Measurements from ENCODE around the gene NAA16. TPM values are rescaled to one million over a fixed set of nuclear protein-coding genes. Genes with fewer than 3 reads are reported as not detected.

NAA16 gene
- total and polyA plus RNA-seq, 2 of the 4 experiments (the other 2 are of a cell fraction), result 6.6 to 8.8 TPM

- H3K27ac ChIP-seq (ENCODE audit: insufficient read depth, low read length), result no peak overlapping the region
- no peaks in the 10 kb centered on the region for H3K36me3 ChIP-seq (ENCODE audit: control insufficient read depth, insufficient read depth, low read length)
- no peak overlapping the region for H2AK5ac ChIP-seq (ENCODE audit: low read depth, low read length)
- H3K27me3 ChIP-seq (ENCODE audit: control insufficient read depth, insufficient read depth, low read length), result no peaks in the 10 kb centered on the region
- H2BK20ac ChIP-seq (ENCODE audit: low read depth, low read length), result no peak overlapping the region
- H3K9me3 ChIP-seq (ENCODE audit: control insufficient read depth, insufficient read depth, low read length), result peaks cover 4% of the 10 kb centered on the region
- no peak overlapping the region for H3K4me3 ChIP-seq (ENCODE audit: insufficient read depth, low read depth, low read length)
- no peak overlapping the region for H2AFZ ChIP-seq (replicated peaks; ENCODE audit: low read length, poor library complexity)
- H3K9ac ChIP-seq (ENCODE audit: low read depth, low read length), result no peak overlapping the region
- BruUV-seq (replicated peaks), result no TSS peak
- no peak overlapping the region for H2AK9ac ChIP-seq (replicated peaks; ENCODE audit: low read depth, low read length, poor library complexity)
- no peak for TF ChIP-seq RAD21 (IDR thresholded peaks at IDR 0.05; ENCODE audit: low read length)
- TF ChIP-seq USF2 (IDR thresholded peaks at IDR 0.05; ENCODE audit: low read depth, low read length), result no peak
- no peak for TF ChIP-seq CEBPB (IDR thresholded peaks at IDR 0.05; ENCODE audit: low read depth, low read length)
- dilution Hi-C loops (cut with HindIII; ENCODE audit: low sequenced_read_pairs, unreplicated experiment), result no loop called here
- H4K91ac ChIP-seq (ENCODE audit: insufficient read depth, low read depth, low read length), result no peak overlapping the region
- WGBS, 2 experiments (ENCODE audit: extremely low coverage in 2 of 2, insufficient read length in 1 of 2), result no CpG with 5 or more reads among the region's 3 CpGs
- in situ Hi-C loops (cut with MboI; ENCODE audit: low sequenced_read_pairs), result no loop called here
- POLR2A ChIA-PET (ENCODE audit: unreplicated experiment), result no interaction called here
- no peak overlapping the region for H2BK15ac ChIP-seq (ENCODE audit: low read depth, low read length)
- H3K23ac ChIP-seq (ENCODE audit: low read depth, low read length), result no peak overlapping the region
- no peaks in the 10 kb centered on the region for H4K20me1 ChIP-seq (ENCODE audit: insufficient read depth, low read length)
- no peak overlapping the region for H2BK120ac ChIP-seq (ENCODE audit: low read depth, low read length)
- DNase-seq (no peak), ATAC-seq (ENCODE audit: low read depth) (no peak)
- no peak overlapping the region for H3K4me2 ChIP-seq (ENCODE audit: low read depth, low read length)
- no peaks in the 10 kb centered on the region for H3K4me1 ChIP-seq (ENCODE audit: control insufficient read depth, insufficient read depth, low read length)
- H3K56ac ChIP-seq (ENCODE audit: extremely low read depth, insufficient read depth, low read length), result no peak overlapping the region
- no peak overlapping the region for H3K14ac ChIP-seq (replicated peaks; ENCODE audit: low read depth, low read length)
- H3K4ac ChIP-seq (ENCODE audit: low read depth, low read length), result no peak overlapping the region
- intact Hi-C loops (cut with micrococcal nuclease), result no loop called here
- H2BK5ac ChIP-seq (ENCODE audit: low read depth, low read length, poor library complexity, severe bottlenecking), result no peak overlapping the region
- no peaks in the 10 kb centered on the region for H3K9me1 ChIP-seq (ENCODE audit: insufficient read depth, low read length)
- no peak overlapping the region for H4K5ac ChIP-seq (ENCODE audit: low read depth, low read length)
- no peaks in the 10 kb centered on the region for H3K79me1 ChIP-seq (ENCODE audit: low read depth in 1 of 2, low read length in 2 of 2)
- CTCF ChIA-PET, result no interaction called here
- H4K8ac ChIP-seq (ENCODE audit: low read depth in 2 of 2, low read length in 2 of 2), result no peak overlapping the region
- H3K18ac ChIP-seq (ENCODE audit: low read depth, low read length), result no peak overlapping the region
Measured at GRCh38 chr13:41273831-41274441, 37.1 kb upstream of the NAA16 start.

Measured in IMR-90 (cell line).